ENCODE data around the gene TESK1.
A peak's percentile ranks its signal among the peaks of the same experiment; 100 is the strongest.

The TESK1 gene

DNA sequence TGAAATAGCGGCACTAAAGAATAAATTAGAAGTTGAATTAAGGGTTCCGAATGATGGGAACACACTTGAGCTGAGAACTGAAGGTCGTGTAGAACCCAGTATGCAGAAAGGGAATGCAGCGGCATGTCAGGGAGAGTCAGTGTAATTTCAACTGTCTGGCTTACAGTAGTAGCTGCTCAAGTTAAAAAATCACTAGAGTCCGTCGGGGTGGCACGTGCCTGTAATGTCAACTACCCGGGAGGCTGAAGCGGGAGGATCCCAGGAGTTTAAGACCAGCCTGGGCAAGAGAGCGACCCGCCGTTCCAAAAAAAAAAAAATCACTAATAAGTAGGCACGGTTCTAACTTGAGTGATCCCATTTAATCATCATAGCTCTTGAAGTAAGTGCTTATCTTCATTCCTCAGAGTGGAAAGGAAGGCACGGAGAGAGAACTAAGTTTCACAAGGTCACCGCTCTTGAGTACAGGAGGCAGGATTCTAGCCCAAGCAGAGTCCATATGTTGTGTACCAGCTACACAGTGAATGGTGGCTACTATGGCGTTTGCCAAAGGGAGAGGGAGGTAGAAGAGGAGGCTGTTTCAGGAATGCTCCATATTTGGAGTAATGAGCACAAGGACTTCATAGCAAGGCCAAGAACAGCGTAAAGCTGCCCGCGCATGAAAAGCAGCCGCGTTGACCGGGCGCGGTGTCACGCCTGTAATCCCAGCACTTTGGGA lies 51.9 kb downstream of the TESK1 start:
- DNase-seq = peak in 1 of 2 experiments; percentile 72

DNA sequence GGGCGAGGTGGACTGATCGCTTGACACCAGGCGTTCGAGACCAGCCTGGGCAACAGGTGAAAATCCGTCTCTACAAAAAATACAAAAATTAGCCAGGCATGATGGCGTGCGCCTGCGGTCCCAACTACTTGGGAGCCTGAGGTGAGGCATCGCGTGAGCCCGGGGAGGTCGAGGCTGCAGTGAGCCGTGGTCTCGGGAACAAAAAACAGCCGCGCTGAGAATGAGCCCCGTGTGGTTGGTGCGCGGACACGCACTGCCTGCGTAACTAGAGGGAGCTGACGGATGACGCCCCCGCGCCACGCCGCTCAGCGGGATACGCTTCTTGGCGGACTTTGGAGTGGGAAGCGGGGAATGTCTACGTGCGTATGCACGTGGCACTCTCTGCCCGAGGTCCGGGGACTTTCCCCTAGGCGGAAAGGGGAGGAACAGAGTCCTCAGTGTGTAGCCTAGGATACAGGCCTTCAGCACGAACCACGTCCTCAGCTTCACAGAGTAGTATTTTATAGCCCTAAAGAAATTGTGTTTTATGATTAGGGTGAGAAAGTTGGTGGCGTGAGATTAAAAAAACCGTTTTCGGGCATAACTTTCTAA lies 52.6 kb downstream of the TESK1 start, which contains the start of gene RMRP:
TSS of gene RMRP (minus strand) at position 474 of the 591 bp plus-strand sequence.
- TF ChIP-seq GATA1 (IDR thresholded peaks at IDR 0.05; ENCODE audit: low read depth, low read length) = no peak
- peak; percentile 95 for DNase-seq

More for the DNA sequence above, 51.9 kb downstream of the TESK1 start:
- TF ChIP-seq POLR2A (IDR thresholded peaks at IDR 0.05; ENCODE audit: low read length) (no peak), GATA1 (IDR thresholded peaks at IDR 0.05; ENCODE audit: low read depth, low read length) (no peak)

DNA sequence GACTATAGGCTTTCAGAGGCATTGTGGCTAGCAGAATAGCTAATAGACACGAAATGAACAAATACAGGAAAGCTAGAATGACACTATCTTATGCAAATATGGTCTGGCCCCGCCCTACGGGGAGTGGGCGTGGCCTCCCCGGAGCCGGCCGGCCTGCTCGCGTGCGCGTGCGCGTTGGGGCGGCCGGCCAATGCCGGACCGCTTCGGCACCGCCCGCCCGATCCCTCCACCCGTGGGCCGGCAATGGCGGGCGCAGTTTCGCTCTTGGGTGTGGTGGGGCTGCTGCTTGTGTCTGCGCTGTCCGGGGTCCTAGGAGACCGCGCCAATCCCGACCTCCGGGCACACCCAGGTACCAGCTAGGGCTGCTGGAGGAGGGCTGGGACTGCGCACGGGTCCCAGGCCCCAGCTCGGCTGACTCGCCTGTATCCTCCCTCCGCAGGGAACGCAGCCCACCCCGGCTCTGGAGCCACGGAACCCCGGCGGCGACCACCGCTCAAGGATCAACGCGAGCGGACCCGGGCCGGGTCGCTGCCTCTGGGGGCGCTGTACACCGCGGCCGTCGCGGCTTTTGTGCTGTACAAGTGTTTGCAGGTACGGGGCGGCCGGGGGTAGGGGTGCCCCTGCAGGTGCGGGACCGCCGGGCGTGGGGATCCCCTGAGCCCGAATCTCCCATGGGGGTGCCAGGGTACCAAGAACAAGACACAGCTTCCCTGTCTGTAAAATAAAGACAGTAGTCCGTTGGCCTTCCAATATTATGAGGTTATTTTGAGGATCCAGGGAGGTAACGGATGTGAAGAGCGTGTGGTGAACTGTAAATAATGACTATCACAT lies 53.3 kb downstream of the TESK1 start, which contains the start of gene CCDC107:
TSS of gene CCDC107 (plus strand) at position 156 of the 831 bp plus-strand sequence. CDS start at position 244, 88 bp downstream.
- peak; percentile 85 for TF ChIP-seq POLR2A (IDR thresholded peaks at IDR 0.05; ENCODE audit: low read length)
- no peak for TF ChIP-seq GATA1 (IDR thresholded peaks at IDR 0.05; ENCODE audit: low read depth, low read length)
- peak; percentile 92 to 97 for DNase-seq

DNA sequence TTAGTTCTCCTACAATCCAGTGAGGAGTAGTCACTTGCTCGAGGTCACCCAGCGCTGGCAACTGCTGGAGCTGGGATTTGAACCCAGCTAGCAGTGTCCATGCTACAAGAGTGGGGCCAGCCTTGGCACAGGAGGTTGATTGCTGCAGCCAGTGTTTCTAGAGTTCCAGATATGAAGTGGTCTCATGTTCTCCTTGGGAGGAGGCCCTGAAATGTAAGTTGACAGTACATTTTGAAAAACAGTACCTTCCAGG lies 53.8 kb downstream of the TESK1 start:
- DNase-seq = peak; percentile 57 to 62
- TF ChIP-seq POLR2A (IDR thresholded peaks at IDR 0.05; ENCODE audit: low read length) (no peak), GATA1 (IDR thresholded peaks at IDR 0.05; ENCODE audit: low read depth, low read length) (no peak)

DNA sequence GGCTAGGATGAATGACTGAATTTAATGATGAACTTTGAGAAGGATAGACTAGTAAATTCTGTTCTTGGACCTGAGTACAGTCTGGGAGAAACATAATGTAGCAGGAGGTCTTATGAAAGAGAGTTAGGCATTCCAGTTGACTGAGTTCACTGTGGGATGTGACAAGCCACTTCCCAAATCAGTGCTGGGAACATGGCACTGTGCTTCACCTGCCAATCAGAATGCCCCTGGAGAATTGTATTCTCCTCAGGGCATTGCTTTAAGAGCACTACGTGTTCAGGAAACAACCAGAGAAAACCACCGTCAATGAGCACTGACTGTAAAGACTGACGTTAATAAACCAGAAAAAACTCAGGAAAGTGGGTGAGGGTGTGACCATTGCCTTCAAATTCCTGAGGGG lies 54.3 kb downstream of the TESK1 start:
- DNase-seq = no peak
- TF ChIP-seq POLR2A (IDR thresholded peaks at IDR 0.05; ENCODE audit: low read length) (no peak), GATA1 (IDR thresholded peaks at IDR 0.05; ENCODE audit: low read depth, low read length) (no peak)
